Measurements from ENCODE around the gene C10orf95. TPM values are rescaled to one million over a fixed set of nuclear protein-coding genes. Genes with fewer than 3 reads are reported as not detected.

C10orf95 gene
- total RNA-seq, 4 donors from 2014 or later = 1.0 TPM; not detected in 3

Small RNA genes within 50 kb of the gene (small RNA-seq; reads per million reads assigned to genes)
- 292 to 827 (median 516) reads per million in 3 donors for gene MIR146B

Other genes starting within 250 kb of the C10orf95 start
- gene ELOVL3, start 225.2 kb downstream of the C10orf95 start, total RNA-seq = under 1 TPM in 1 of 4 donors, not detected in 3; 0.19 TPM
- gene PITX3, start 210.0 kb downstream of the C10orf95 start, total RNA-seq = not detected
- gene GBF1, start 206.0 kb downstream of the C10orf95 start, total RNA-seq = 10 to 100 TPM; 33.1 to 52.4 (median 40.0) TPM
- gene NFKB2, start 55.8 kb downstream of the C10orf95 start, total RNA-seq = 10 to 100 TPM; 18.7 to 47.0 (median 41.2) TPM
- 100 to 1,000 TPM in 2 of 4 donors, 10 to 100 TPM in 2; 88.0 to 268 (median 108) TPM for gene PSD, start 32.8 kb downstream of the C10orf95 start, total RNA-seq
- gene FBXL15, start 30.7 kb downstream of the C10orf95 start, total RNA-seq = 10 to 100 TPM; 19.5 to 45.9 (median 29.0) TPM
- gene CUEDC2, start 19.0 kb downstream of the C10orf95 start, total RNA-seq = 10 to 100 TPM; 61.0 to 92.7 (median 71.2) TPM
- 100 to 1,000 TPM; 164 to 283 (median 229) TPM for gene ACTR1A, start 51.2 kb upstream of the C10orf95 start, total RNA-seq
- 10 to 100 TPM in 2 of 4 donors, 1 to 10 TPM in 2; 5.0 to 11.7 (median 10.1) TPM for gene SUFU, start 52.4 kb upstream of the C10orf95 start, total RNA-seq
- 100 to 1,000 TPM; 103 to 170 (median 159) TPM for gene TRIM8, start 192.9 kb upstream of the C10orf95 start, total RNA-seq

Measured in esophagus muscularis mucosa (tissue), 4 donors.